Suprapubic skin (tissue), 3 donors: Measurements from ENCODE around the gene KIAA0825.

Source experiments
- EP300 ChIP-seq: sonication (generic); formaldehyde crosslinking; IDR thresholded peaks from one replicate; pipeline ENCODE4 v1.6.1; 2017; ENCODE audit warnings: antibody characterized with exemption
- TF ChIP-seq, protein P1 (sequence below), 2 donors: fragments of 200-600 bp in 1 of 2; fragments of 450-650 bp in 1 of 2; sonication (generic) in 1 of 2; IDR thresholded peaks; one replicate each; pipeline ENCODE4 v1.5.1; 2016 to 2019; ENCODE audit warnings: antibody characterized with exemption in 2 of 2, mild to moderate bottlenecking in 1 of 2, moderate library complexity in 1 of 2

DNA sequence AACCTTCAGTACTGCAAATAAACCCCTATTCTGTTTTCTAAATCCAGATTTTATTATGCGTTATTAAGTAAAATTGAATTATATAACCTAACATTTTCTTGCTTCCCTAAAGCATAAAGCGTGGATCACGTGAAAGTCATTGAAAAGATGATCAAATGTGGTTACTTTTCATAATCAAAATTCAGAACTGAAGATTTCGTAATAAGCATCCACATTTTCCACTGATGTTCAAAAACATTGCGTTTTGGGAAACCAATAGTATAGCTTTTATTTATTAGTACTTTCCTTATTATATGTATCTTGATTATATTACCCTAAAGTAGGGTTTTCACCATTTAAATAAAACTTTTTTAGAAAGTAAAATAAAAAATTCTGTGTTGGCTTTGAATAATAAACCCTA lies 1.9 kb upstream of the KIAA0825 start:
- TF ChIP-seq EP300 = no peak
- TF ChIP-seq, protein P1, sequence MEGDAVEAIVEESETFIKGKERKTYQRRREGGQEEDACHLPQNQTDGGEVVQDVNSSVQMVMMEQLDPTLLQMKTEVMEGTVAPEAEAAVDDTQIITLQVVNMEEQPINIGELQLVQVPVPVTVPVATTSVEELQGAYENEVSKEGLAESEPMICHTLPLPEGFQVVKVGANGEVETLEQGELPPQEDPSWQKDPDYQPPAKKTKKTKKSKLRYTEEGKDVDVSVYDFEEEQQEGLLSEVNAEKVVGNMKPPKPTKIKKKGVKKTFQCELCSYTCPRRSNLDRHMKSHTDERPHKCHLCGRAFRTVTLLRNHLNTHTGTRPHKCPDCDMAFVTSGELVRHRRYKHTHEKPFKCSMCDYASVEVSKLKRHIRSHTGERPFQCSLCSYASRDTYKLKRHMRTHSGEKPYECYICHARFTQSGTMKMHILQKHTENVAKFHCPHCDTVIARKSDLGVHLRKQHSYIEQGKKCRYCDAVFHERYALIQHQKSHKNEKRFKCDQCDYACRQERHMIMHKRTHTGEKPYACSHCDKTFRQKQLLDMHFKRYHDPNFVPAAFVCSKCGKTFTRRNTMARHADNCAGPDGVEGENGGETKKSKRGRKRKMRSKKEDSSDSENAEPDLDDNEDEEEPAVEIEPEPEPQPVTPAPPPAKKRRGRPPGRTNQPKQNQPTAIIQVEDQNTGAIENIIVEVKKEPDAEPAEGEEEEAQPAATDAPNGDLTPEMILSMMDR (IDR thresholded peaks at IDR 0.05) = no peak
